NCI-H2081 treated with DMSO at 0.1 percent for 48 hours (cell line): ENCODE data around the gene PRKCA.

Experiments used
- DNase-seq: peaks from one replicate; lab custom pipeline; 2025; lab: John Stamatoyannopoulos, UW

The PRKCA gene

GRCh38 chr17:66625311-66625767 lies 322.9 kb downstream of the PRKCA start:
- DNase-seq: no peak

- no peak for DNase-seq
Measured at GRCh38 chr17:66627985-66628384, 325.6 kb downstream of the PRKCA start.

- no peak for DNase-seq
Measured at GRCh38 chr17:66629762-66630161, 327.3 kb downstream of the PRKCA start.

- DNase-seq: no peak
Measured at GRCh38 chr17:66630379-66630778, 328.0 kb downstream of the PRKCA start.

GRCh38 chr17:66630828-66631472 lies 328.5 kb downstream of the PRKCA start:
- DNase-seq: no peak

GRCh38 chr17:66632731-66633130 lies 330.3 kb downstream of the PRKCA start:
- DNase-seq: no peak

- no peak for DNase-seq
Measured at GRCh38 chr17:66633317-66633965, 331.0 kb downstream of the PRKCA start.

- no peak for DNase-seq
Measured at GRCh38 chr17:66634193-66634592, 331.8 kb downstream of the PRKCA start.

GRCh38 chr17:66635386-66636045 lies 333.1 kb downstream of the PRKCA start:
- no peak for DNase-seq

GRCh38 chr17:66636111-66636510 lies 333.7 kb downstream of the PRKCA start:
- DNase-seq: no peak

GRCh38 chr17:66637491-66637890 lies 335.1 kb downstream of the PRKCA start:
- DNase-seq: no peak

GRCh38 chr17:66638707-66639479 lies 336.5 kb downstream of the PRKCA start:
- DNase-seq: no peak

- no peak for DNase-seq
Measured at GRCh38 chr17:66643815-66644710, 341.6 kb downstream of the PRKCA start.

GRCh38 chr17:66645259-66645658 lies 342.8 kb downstream of the PRKCA start:
- DNase-seq: no peak

GRCh38 chr17:66647391-66647983 lies 345.1 kb downstream of the PRKCA start:
- DNase-seq: no peak

GRCh38 chr17:66649818-66650543 lies 347.6 kb downstream of the PRKCA start:
- DNase-seq: no peak

GRCh38 chr17:66650544-66650877 lies 348.1 kb downstream of the PRKCA start:
- no peak for DNase-seq

GRCh38 chr17:66652840-66653507 lies 350.6 kb downstream of the PRKCA start:
- DNase-seq: no peak

- no peak for DNase-seq
Measured at GRCh38 chr17:66654106-66654740, 351.8 kb downstream of the PRKCA start.
